ENCODE results near the gene COX19.
"Not testable (repeated sequence)": the region's sequence is repeated elsewhere in the genome, so short reads cannot be mapped to it uniquely, and the experiment has no call there.

The COX19 gene

GRCh38 chr7:962401-963081 lies 12.8 kb downstream of the COX19 start:
- no peak for TF ChIP-seq CTCF (conservative IDR thresholded peaks at IDR 0.05)
- no peak overlapping the region for H3K27ac ChIP-seq

DNA sequence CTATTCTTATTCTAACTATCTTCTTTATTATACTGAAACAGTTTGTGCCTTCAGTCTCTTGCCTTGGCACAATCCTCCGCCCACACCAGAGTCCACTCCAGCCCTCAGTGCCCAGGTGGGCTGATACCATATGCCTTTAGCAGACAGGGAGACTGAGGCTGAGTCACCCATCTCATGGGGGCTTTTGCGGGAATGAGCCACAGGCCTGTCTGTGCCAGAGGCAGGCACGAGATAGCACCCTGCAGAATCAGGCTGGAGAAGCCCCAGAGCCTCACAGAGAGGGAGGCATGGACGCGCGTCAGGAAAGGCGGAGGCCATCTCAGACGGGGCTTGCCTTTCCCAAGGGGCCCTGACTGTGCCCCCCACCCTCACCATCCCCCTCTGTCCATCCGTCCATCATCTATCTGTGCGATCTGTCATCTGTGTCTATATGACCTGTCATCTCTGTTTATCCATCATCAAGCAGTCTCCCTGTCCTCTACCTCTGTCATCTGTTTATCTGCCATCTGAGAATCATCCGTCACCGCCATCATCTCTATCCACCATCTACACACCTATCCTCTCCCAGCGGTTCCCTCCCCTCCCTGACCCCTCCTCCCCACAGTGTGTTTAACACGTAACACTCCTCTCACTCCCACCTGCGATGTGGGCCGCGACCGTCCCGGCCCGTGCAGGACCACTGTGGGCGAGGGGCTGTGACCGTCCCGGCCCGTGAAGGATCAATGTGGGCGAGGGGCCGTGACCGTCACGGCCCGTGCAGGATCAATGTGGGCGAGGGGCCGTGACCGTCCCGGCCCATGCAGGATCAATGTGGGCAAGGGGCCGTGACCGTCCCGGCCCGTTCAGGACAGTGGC lies 13.6 kb downstream of the COX19 start:
- no peak overlapping the region for H3K27ac ChIP-seq
- no peak for TF ChIP-seq CTCF (conservative IDR thresholded peaks at IDR 0.05)

DNA sequence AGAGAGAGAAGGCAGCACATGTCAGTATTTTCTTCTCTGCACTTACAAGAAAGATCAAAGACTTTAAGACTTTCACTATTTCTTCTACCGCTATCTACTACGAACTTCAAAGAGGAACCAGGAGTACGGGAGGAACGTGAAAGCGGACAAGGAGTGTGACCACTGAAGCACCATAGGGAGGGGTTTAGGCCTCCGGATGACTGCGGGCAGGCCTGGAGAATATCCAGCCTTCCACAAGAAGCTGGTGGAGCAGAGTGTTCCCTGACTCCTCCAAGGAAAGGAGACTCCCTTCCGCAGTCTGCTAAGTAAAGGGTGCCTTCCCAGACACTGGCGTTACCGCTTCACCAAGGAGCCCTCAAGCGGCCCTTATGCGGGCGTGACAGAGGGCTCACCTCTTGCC lies 14.4 kb downstream of the COX19 start:
- not testable (repeated sequence) for H3K27ac ChIP-seq

GRCh38 chr7:960269-960871 lies 15.0 kb downstream of the COX19 start:
- TF ChIP-seq CTCF (conservative IDR thresholded peaks at IDR 0.05), result no peak
- H3K27ac ChIP-seq, result no peak overlapping the region

GRCh38 chr7:959740-960139 lies 15.6 kb downstream of the COX19 start:
- not testable (repeated sequence) for H3K27ac ChIP-seq

DNA sequence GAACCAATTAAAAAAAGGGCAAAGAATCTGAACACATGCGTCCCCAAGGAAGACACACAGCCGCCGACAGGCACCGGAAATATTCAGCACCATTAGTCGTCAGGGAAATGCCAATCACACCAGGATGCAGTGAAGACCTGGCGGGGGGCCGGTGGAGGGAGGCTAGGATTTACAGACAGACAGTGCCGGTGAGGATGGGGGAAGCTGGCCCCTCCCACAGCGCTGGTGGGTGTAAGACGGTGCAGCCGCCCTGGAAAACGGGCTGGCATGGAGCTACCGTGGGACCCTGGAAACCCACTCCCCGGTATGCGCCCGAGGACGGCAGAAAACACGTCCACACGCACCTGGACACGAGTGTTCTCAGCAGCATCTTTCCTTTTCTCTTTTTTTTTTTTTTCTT lies 16.1 kb downstream of the COX19 start:
- TF ChIP-seq CTCF (conservative IDR thresholded peaks at IDR 0.05), result no peak

GRCh38 chr7:958221-959200 lies 16.8 kb downstream of the COX19 start:
- no peak for TF ChIP-seq CTCF (conservative IDR thresholded peaks at IDR 0.05)
- H3K27ac ChIP-seq, result no peak overlapping the region

More for the DNA sequence above, 16.1 kb downstream of the COX19 start:
- no peak overlapping the region for H3K27ac ChIP-seq

Data from VCaP (cell line).